SK-N-MC (cell line): ENCODE results near the gene FUOM.
A peak's percentile ranks its signal among the peaks of the same experiment; 100 is the strongest.

Experiments
- DNase-seq: peaks from one replicate; pipeline ENCODE4 v3.0.0-alpha.2; 2011; ENCODE audit warnings: low read depth, low spot score
- H3K27ac ChIP-seq: fragments of 200-600 bp; sonication (generic); 2 replicates; pipeline ENCODE4 v1.5.1; 2016; ENCODE audit warnings: mixed run types
- H3K36me3 ChIP-seq: fragments of 200-600 bp; sonication (generic); 2 replicates; pipeline ENCODE4 v1.6.1; 2017; ENCODE audit warnings: antibody characterized with exemption, low read length, mixed read lengths; ENCODE audit not compliant: insufficient read depth
- H3K4me3 ChIP-seq: fragments of 200-600 bp; sonication (generic); 2 replicates; pipeline ENCODE4 v1.5.1; 2016
- H3K9ac ChIP-seq: fragments of 200-600 bp; sonication (generic); 2 replicates; pipeline ENCODE4 v1.8.0; 2017; ENCODE audit warnings: mixed run types, mixed read lengths; ENCODE audit not compliant: insufficient read length
- H3K9me3 ChIP-seq: fragments of 200-600 bp; sonication (generic); 2 replicates; pipeline ENCODE4 v1.6.1; 2017; ENCODE audit warnings: low read depth, mild to moderate bottlenecking, antibody characterized with exemption, low read length, moderate library complexity, mixed read lengths
- EZH2 ChIP-seq: fragments of 200-600 bp; sonication (generic); IDR thresholded peaks from one replicate; pipeline ENCODE4 v1.6.1; 2017; ENCODE audit warnings: antibody characterized with exemption
- FOXP2 ChIP-seq: optimal IDR thresholded peaks from 2 replicates; pipeline ENCODE3; 2011; ENCODE audit warnings: mild to moderate bottlenecking, moderate library complexity; ENCODE audit not compliant: insufficient read depth; ENCODE audit errors: extremely low read length, control extremely low read depth
- POLR2AphosphoS5 ChIP-seq: IDR thresholded peaks from 2 replicates; pipeline ENCODE4 v1.6.1; 2012; ENCODE audit warnings: mild to moderate bottlenecking, low read depth, low read length, borderline replicate concordance

Gene FUOM

GRCh38 chr10:133357285-133358161, at the start of gene FUOM:
TSS of gene FUOM (minus strand) at chr10:133358019. CDS start at chr10:133358007, 12 bp downstream.
- Histone ChIP-seq H3K9ac (peak within 1 kb of the TSS; percentile 76), H3K36me3 (no peaks in the 10 kb centered on the region), H3K9me3 (no peaks in the 10 kb centered on the region), H3K4me3 (peak within 1 kb of the TSS; percentile 80), H3K27ac (no peak within 1 kb of the TSS)
- no peak for DNase-seq
- TF ChIP-seq EZH2 (no peak), POLR2AphosphoS5 (peak; percentile 53; the same call in 1 of the 2 replicates)

GRCh38 chr10:133405844-133406527, 48.2 kb upstream of the FUOM start:
- TF ChIP-seq POLR2AphosphoS5, result no peak
- TF ChIP-seq EZH2, result no peak
- TF ChIP-seq FOXP2, result no peak
- Histone ChIP-seq H3K36me3 (peaks cover 55% of the 10 kb centered on the region), H3K27ac (no peak overlapping the region), H3K4me3 (no peak overlapping the region), H3K9me3 (no peaks in the 10 kb centered on the region), H3K9ac (no peak overlapping the region)
- no peak for DNase-seq

GRCh38 chr10:133405272-133405671, 47.5 kb upstream of the FUOM start:
- Histone ChIP-seq H3K36me3 (peaks cover 48% of the 10 kb centered on the region), H3K27ac (no peak overlapping the region), H3K4me3 (no peak overlapping the region), H3K9me3 (no peaks in the 10 kb centered on the region), H3K9ac (no peak overlapping the region)
- TF ChIP-seq POLR2AphosphoS5 (no peak), FOXP2 (no peak), EZH2 (no peak)
- DNase-seq, result no peak

GRCh38 chr10:133403784-133404183, 46.0 kb upstream of the FUOM start:
- no peak overlapping the region for H3K4me3 ChIP-seq
- TF ChIP-seq FOXP2 (no peak), EZH2 (no peak), POLR2AphosphoS5 (no peak)
- no peak overlapping the region for H3K9ac ChIP-seq
- DNase-seq, result no peak
- peaks cover 35% of the 10 kb centered on the region for H3K36me3 ChIP-seq
- H3K9me3 ChIP-seq, result no peaks in the 10 kb centered on the region
- H3K27ac ChIP-seq, result no peak overlapping the region

- TF ChIP-seq EZH2 (no peak), FOXP2 (no peak), POLR2AphosphoS5 (no peak)
- H3K36me3 ChIP-seq, result peaks cover 34% of the 10 kb centered on the region
These were observed 45.5 kb upstream of the FUOM start for GRCh38 chr10:133403359-133403758.

GRCh38 chr10:133401981-133402725, 44.3 kb upstream of the FUOM start:
- no peak for DNase-seq
- Histone ChIP-seq H3K36me3 (peaks cover 27% of the 10 kb centered on the region; the same call in 1 of the 2 replicates), H3K9ac (no peak overlapping the region), H3K9me3 (no peaks in the 10 kb centered on the region), H3K4me3 (no peak overlapping the region), H3K27ac (no peak overlapping the region)
- TF ChIP-seq POLR2AphosphoS5, result no peak
- no peak for TF ChIP-seq EZH2
- TF ChIP-seq FOXP2, result no peak

More at GRCh38 chr10:133403359-133403758, 45.5 kb upstream of the FUOM start:
- Histone ChIP-seq H3K9ac (no peak overlapping the region), H3K4me3 (no peak overlapping the region), H3K27ac (no peak overlapping the region), H3K9me3 (no peaks in the 10 kb centered on the region)
- DNase-seq, result no peak

GRCh38 chr10:133401500-133401899, 43.7 kb upstream of the FUOM start:
- TF ChIP-seq POLR2AphosphoS5, result no peak
- TF ChIP-seq FOXP2, result no peak
- TF ChIP-seq EZH2, result no peak
- Histone ChIP-seq H3K9me3 (no peaks in the 10 kb centered on the region), H3K9ac (no peak overlapping the region), H3K4me3 (no peak overlapping the region), H3K27ac (no peak overlapping the region), H3K36me3 (peaks cover 21% of the 10 kb centered on the region; the same call in 1 of the 2 replicates)
- DNase-seq, result no peak

GRCh38 chr10:133400624-133401424, 43.0 kb upstream of the FUOM start:
- Histone ChIP-seq H3K9ac (no peak overlapping the region), H3K27ac (no peak overlapping the region), H3K36me3 (peaks cover 21% of the 10 kb centered on the region; the same call in 1 of the 2 replicates), H3K4me3 (no peak overlapping the region), H3K9me3 (no peaks in the 10 kb centered on the region)
- no peak for DNase-seq
- TF ChIP-seq EZH2 (no peak), POLR2AphosphoS5 (no peak), FOXP2 (no peak)
